ENCODE measurements around the gene PRKCE. TPM values are rescaled to one million over a fixed set of nuclear protein-coding genes. Genes with fewer than 3 reads are reported as not detected.

Gene PRKCE
- total and polyA plus RNA-seq, 2 of the 8 experiments (the other 6 are each of a cell fraction or from before 2014, with no cell fraction given): 0.54 to 2.1 TPM

DNA sequence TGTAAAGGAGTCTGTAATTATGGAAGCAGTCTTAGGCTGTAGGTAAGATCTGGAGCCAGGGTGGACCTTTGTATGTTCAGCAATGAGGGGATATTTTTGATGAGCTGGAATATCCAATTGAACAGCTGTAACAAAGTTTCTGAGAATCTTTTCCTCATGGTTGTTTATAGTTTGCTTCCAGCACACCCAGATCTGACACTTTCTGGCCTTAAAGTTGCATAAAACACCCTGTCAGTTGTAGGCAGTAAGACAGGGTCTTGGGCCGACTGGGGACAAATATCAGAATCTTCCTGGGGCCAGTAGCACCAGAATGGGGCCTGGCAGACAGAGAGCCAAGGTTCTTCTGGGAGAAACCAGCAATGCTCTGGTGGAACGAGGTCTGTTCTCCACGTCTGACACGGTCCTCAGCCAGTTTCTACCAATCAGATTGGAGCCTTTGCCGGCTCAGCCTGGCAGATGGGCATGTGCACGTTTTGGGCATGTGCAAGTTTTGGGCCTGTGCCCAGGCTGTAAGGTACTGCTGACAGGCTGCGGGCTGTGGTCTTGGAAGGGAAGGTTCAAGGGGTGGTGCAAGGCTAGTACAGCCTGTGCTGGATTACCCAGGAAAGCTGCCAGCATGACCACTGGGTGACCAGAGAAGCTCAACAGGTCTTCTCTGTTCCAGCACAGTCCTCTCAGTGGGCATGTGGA, 89.8 kb downstream of the PRKCE start (continued):
- no peak for TF ChIP-seq CHD7 (IDR thresholded peaks at IDR 0.05; ENCODE audit: insufficient replicate concordance, low read length)
- no peak for TF ChIP-seq JUN (IDR thresholded peaks at IDR 0.05; ENCODE audit: low read depth, low read length)
- no peak for TF ChIP-seq ATF2 (IDR thresholded peaks at IDR 0.05; ENCODE audit: low read length)
- TF ChIP-seq RNF2 (IDR thresholded peaks at IDR 0.05; ENCODE audit: borderline replicate concordance, low read depth, low read length, missing control alignments, poor library complexity, severe bottlenecking): no peak
- no peak for TF ChIP-seq NANOG (IDR thresholded peaks at IDR 0.05; ENCODE audit: insufficient read depth, low read depth, low read length, poor library complexity, severe bottlenecking)
- no peak for TF ChIP-seq RAD21 (IDR thresholded peaks at IDR 0.05 in 1 of 2, conservative IDR thresholded peaks at IDR 0.05 in 1 of 2; ENCODE audit: low read depth in 2 of 2, low read length in 2 of 2)
- TF ChIP-seq KDM1A (IDR thresholded peaks at IDR 0.05; ENCODE audit: borderline replicate concordance, low read length): no peak
